NCI-H345 treated with DMSO at 0.1 percent for 48 hours (cell line): ENCODE measurements around the gene TM9SF2.

Source experiments
- DNase-seq: peaks from one replicate; lab custom pipeline; 2025; ENCODE audit not compliant: unreplicated experiment; lab: John Stamatoyannopoulos, UW

Gene TM9SF2

GRCh38 chr13:99575376-99576120 lies 74.3 kb downstream of the TM9SF2 start:
- DNase-seq = no peak

- DNase-seq = no peak
Observed at GRCh38 chr13:99577934-99578917, 77.0 kb downstream of the TM9SF2 start.

GRCh38 chr13:99580500-99581268 lies 79.4 kb downstream of the TM9SF2 start:
- no peak for DNase-seq

- no peak for DNase-seq
Observed at GRCh38 chr13:99582511-99582910, 81.2 kb downstream of the TM9SF2 start.

GRCh38 chr13:99585609-99586008 lies 84.3 kb downstream of the TM9SF2 start:
- no peak for DNase-seq

GRCh38 chr13:99587021-99587420 lies 85.7 kb downstream of the TM9SF2 start:
- DNase-seq = no peak

GRCh38 chr13:99587893-99588606 lies 86.8 kb downstream of the TM9SF2 start:
- DNase-seq = no peak

- DNase-seq = no peak
Observed at GRCh38 chr13:99589575-99589974, 88.3 kb downstream of the TM9SF2 start.

GRCh38 chr13:99590519-99591011 lies 89.3 kb downstream of the TM9SF2 start:
- DNase-seq = no peak

- no peak for DNase-seq
Observed at GRCh38 chr13:99596180-99596579, 94.9 kb downstream of the TM9SF2 start.

- no peak for DNase-seq
Observed at GRCh38 chr13:99600318-99600717, 99.0 kb downstream of the TM9SF2 start.

- DNase-seq = no peak
Observed at GRCh38 chr13:99601535-99601934, 100.3 kb downstream of the TM9SF2 start.

GRCh38 chr13:99604636-99605035 lies 103.4 kb downstream of the TM9SF2 start:
- DNase-seq = no peak

GRCh38 chr13:99605420-99606323 lies 104.4 kb downstream of the TM9SF2 start:
- peak; percentile 55 for DNase-seq

GRCh38 chr13:99606324-99607066 lies 105.2 kb downstream of the TM9SF2 start, which contains the start of gene CLYBL:
Gene CLYBL, plus strand, starts transcription at chr13:99606690.
- DNase-seq = peak; percentile 50

- no peak for DNase-seq
Observed at GRCh38 chr13:99608345-99608744, 107.1 kb downstream of the TM9SF2 start.

- peak; percentile 8 for DNase-seq
Observed at GRCh38 chr13:99610702-99611289, 109.5 kb downstream of the TM9SF2 start.
